Measurements from ENCODE around the gene MACROD2.

GRCh38 chr20:15399781-15400180 is 1404.5 kb downstream of the MACROD2 start:
- TF ChIP-seq ZFX (IDR thresholded peaks at IDR 0.05) (no peak), CTCF (conservative IDR thresholded peaks at IDR 0.05) (no peak)
